GM19193 (cell line): ENCODE results near the gene TSPAN14.

ENCODE experiments used
- POLR2A ChIP-seq: IDR thresholded peaks from 4 replicates; pipeline ENCODE4 v1.6.1; 2011; ENCODE audit not compliant: insufficient read depth, insufficient read length; ENCODE audit errors: extremely low read depth

TSPAN14 gene

DNA sequence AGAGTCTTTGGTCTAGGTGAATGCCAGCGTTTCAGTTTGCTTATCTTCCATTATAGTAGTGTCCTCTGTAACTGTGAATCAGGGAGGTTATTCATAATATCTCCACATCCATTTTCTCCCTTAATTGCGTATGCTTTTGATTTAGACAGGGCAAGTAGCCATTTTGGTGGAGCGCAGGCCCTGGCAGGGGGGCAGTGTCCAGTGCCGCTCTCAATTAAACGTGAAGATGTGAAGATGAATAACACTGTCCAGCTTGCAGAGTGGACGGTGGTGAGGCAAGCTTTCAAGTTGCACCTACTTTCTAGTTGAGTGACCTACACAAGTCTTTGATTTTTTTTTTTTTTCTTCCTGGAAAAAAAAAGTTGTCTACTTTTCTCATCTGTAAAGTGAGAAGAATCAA is 4.5 kb downstream of the TSPAN14 start:
- TF ChIP-seq POLR2A = no peak

DNA sequence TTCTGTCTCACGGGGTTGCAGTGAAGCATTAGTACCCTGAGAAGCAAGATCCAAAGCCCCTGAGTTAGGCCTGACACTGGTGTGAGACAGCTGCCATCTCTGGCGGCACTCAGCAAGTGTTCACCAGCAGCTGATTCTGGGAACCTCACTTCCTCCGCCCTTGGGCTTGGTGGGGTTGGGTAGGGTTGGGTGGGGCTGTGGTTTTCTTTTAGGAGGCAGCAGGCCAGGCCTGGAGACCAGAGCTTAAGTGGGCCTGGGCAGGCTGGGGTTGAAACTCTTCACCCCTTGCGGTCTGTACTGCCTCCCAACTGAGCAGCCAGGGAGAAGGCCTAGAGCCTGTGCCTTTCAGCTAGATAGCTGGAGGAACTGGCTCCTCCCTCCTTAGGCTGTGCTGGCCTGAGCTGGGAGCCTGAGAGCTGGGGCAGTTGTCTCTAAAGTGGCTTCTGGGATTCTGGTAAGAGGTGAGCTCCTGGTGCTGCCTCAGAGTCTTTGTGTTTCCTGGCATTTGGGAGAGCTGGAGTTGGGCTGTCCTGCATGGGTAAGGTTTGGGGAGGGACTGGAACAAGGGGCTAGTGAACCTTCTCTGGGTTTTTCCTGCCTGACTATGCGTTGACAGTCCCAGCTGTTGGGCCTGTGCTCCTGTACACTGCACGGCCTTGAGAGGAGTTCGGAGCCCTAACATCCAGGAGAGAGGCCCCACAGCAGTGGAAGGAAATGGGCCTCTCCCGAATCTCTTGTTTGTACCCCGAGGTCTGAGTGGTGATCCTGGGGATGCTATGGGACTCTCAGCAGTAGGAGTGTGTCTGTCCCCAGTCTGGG is 5.1 kb downstream of the TSPAN14 start:
- TF ChIP-seq POLR2A = peak; percentile 45

DNA sequence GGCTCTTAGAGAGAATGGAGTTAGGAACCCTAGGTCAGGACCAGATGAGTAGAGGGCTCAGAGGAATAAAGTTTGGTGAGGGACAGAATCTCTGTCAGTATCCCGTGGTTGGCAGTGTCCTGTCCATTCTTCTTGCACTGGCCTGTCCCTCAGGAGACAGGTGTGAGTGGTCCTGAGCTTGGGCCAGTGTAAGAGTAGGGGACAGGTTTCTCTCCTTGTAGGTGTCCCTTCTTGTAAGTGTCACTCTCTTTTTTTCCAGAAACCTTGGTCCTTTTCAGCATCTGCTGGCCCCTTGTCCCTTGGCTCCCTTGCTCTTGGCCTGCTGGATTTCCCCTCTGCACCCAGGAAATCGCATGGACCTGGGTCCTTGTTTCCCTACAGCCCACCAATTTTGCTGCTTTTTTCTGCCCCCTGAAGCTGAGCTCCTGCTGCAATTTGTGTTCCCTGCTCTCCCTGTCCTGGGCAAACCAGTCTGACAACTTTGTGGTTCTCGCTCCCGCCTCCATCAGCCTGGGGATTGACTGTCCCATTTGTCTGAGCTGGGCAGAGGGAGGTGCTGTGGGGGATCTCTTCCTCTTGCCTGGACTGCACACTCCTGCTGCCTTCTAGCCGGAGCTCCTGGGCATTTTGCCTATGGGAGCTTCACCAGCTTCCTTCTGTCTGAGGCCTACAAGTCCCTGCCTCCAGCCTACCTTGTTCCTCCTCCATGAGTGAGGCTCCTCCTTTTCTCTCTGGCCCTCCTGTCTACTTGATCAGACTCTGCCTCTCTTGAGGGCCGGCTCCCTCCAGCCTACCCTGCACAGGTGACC is 6.5 kb downstream of the TSPAN14 start:
- TF ChIP-seq POLR2A = no peak

DNA sequence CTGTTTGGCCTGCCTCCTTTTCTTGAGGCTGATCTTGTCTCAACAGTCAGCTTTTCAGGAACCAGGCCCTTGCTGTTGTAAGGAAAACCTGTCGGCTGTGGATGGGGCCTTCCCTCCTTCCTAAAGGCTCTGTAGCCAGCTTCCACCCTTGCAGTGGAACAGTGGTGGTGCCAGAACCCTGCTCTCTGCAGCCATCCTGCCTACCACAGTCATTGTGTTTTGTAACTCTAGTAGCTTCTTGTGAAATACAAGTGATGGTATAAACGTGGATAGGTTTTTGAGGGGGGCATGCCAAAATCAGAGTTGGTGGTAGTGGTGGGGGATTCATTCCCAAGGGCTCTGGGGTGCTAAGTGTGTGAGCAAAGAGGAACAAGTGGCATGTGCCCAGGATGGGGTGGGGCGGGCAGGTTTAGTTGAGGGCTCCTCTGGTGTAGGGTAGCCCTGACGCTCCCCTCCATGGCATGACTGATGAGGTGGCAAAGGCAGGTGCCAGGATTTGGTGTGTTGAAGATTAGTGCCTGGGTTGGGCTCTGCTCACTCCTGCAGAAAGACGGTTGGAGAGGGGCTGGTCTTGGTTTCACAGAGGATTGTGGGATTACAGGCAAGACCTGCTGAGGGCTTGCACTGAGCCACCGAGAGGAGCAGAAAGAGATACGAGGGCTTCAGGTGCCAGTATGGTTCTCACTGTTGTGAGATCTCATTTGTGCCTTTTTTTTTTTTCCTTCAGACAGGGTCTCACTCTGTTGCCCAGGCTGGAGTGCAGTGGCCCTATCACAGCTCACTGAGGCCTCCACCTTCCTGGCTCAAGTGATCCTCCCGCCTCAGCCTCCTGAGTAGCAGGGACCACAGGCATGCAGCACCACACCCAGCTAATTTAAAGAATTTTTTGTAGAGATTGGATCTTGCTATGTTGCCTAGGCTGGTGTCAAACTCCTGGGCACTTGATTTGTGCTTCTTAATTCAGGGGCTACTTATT is 7.4 kb downstream of the TSPAN14 start:
- no peak for TF ChIP-seq POLR2A

DNA sequence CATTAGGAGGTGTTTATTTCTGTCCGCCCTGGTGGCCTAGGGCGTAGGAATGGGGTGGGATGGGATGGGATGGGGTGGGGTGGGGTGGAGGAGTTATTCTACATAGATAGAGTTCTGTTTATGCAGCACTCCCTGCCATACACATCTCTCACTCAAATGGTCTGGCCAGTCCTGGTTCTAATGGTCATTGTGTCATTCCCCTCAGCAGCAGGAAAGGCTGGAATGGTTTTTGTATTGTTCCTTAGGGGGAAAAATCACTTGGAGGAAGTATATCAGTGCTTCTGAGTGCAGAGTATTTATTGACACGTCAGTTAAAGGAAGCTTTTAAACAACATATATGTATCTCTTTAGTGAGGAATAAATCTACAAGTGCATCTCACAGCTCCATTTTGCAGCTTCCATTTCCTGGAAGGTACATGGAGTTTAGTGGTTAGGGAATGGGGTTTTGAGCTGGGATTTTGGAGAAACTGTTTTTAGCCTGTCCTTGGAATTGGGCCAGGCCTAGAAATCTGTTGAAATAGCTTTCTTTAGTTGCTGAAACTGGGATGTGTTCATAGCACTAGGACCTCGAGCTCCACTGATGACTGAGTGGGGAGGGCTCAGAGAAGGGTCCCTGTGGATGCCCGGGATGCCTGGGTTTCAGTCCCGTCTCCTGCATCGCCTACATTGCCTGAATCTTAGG is 8.3 kb downstream of the TSPAN14 start:
- no peak for TF ChIP-seq POLR2A

DNA sequence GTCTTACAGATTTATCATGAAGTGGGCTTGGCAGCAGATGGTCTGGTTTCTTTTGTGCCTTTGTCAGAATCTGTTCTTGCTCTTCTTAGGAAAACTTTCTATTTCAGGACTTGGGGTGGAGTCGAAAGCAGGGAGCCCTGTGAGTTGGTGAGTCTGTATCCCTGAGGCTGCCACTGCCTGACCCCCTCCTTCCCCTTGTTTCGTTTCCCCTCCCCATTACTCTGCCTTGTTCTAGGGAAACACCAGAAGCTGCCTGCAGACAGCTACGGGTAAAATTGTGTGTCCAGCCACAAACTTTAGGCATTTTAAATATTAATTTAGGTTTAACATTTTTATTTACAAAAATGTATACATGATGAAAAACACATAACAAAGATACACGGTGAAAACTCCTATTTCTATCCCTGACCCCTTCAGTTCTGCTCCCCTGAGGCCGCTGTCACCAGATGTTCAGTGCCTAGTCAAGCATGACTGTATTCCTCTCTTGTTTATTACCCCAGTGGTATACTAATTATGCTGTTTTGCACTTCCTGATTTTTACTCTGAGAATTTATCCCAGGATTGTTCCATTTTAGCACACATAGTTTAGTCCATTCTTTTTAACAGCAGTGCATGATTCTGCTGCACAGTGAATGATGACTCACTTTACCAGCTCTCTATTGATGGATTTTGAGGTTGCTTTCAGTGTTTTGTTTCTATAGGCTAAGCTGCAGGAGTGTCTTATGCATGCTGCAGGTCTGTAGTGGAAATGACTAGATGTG is 9.1 kb downstream of the TSPAN14 start:
- TF ChIP-seq POLR2A = no peak

DNA sequence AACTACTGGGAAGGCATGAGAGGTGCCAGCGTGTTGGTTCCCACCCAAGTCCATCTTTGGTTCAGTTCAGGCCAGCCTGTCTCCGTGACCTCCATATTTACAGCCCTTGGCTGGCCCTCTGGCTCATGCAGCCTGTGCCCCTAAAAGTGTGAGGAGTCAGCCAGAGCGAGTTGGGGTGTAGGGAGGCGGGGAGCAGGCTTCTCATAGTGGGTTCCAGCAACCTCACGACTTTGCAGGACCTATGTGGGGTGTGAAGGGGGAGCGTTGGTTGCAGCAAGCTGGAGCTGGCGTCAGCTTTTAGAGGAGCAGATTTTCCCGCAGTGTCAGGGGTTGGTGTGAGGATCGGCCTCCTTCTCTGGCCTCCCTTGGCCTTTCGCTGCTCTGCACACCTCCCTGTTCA is 9.8 kb downstream of the TSPAN14 start:
- TF ChIP-seq POLR2A = no peak

DNA sequence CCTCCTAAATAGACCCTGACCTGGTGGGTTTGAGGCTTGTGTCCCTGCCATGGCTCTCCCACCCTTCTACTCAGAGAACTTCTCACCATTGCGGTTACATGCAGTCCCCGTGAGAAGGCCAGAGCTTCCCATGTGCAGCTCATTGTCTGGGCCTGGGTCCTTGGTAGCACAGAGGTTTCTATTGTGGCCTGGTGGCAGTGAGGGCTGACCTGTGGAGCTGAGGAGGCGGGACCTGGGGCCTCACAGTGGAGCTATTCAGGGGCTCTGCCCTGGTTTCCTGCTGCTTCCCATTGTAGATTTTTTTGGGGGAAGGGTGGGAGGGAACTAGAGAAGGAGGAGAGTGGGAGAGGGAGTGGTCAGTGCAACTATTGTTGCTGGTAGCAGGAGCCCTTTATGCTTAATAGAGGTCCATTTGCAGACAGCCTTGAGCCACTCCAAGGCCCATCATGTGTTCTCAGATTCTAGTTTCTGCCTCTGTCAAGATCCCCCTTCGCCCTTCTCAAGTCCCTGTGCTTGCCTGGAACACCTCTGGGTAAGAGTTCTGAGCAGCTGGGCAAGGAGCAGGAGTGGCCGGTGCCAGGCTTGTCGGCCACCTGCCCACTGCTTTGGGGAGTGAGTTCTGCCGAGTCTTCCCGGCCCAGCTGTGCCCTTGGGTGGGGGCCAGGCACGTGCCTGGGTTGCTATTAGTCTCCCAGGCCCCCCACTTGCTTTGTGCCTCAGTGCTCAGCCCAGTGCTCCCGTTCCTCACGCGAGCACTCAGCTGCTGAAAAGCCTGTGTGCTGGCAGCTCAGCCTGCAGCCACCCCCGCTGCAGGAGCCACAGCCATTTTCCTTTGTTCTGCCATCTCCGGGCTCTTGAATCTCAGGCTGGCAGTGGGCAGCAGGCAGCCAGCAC is 10.7 kb downstream of the TSPAN14 start:
- TF ChIP-seq POLR2A = no peak

DNA sequence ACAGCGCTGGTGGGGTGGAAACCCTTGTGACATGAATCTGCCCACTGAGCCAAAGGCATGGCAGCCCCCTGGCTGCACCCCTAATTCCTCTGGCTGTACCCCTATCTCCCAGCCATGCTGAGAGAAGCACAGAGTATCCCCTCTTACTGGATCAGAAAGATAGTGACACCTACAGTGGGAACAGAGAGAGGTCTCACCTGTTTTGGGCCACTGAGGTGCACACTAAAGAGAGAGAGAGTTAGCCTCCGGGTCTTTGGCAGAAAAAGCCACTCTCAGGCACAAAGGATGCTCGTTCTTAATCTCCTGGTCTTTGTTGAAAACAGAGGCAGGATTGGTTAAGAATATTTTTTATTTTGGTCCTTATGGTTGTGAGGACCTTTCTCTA is 11.3 kb downstream of the TSPAN14 start:
- no peak for TF ChIP-seq POLR2A

DNA sequence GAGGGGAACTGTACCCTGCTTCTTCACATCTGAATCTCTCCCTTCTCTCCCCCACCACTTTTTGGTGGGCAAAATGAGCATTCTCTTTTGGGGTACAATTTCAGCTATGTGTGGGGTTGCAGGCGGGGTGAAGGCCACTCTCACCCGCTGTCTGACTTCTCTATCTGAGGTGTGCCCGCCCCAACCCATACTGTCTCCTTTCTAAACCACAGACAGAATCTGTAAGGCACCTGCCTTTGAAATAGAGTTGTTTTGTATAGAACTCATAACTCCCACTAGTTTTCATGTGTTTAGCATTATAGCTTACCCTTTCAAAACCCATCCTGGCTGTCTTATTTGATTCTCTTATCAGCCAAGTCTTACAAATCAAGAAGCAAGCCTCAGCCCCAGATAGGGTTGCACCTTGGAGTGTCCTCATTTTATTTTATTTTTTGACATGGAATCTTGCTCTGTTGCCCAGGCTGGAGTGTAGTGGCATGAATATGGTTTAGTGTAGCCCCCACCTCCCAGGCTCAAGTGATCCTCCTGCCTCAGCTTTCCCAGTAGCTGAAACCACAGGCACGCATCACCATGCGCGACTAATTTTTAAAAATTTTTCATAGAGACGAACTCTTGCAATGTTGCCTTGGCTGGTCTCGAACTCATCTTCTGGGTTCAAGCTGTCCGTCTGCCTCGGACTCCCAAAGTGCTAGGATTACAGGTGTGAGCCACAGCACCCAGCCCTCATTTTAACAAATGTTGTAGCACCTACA is 11.9 kb downstream of the TSPAN14 start:
- no peak for TF ChIP-seq POLR2A

DNA sequence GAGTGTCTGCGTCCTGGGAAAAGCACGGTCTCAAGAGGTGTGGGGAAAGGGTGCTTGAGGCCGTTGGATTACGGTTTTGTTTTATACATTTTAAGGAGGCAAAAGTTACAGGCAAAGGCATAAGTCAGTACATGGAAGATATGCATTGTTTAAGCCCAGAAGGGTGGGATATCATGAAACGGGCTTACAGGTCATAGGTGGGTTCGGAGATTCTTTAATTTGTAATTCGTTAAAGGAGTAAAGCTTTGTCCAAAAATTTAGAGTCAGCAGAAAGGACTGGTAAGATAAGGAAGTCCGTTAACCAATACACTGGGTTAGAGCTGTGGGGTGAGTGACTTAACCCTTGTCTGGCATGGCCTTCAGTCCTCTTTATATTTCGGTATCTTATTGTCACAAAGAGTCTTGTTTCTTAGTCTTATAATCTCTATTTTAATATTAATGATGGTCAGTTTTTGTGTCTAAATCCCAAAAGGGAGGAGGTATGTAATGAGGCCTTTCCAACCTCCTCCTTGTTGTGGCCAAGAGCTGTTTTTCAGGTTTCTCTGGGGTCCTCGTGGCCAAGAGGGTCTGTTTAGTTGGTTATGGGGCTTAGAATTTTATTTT is 12.7 kb downstream of the TSPAN14 start:
- no peak for TF ChIP-seq POLR2A

DNA sequence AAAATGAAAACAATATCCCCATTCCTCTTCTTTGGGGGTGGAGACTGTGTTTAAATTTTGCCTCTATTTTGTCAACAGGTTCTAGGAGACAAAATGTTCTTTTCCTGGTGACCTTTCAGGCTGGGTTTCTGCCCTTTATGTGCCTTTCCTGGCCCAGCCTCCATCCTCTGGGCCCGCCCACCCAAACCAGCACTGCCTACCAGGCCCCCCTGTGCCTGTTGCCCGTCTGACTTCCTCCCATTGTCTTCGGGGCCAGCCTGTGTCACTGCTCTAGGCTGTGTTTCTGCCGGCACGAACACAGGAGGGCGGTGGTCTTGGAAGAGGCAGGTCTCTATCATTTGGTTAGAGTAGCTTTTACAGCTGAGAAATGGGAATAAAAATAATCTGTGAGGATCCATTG is 13.9 kb downstream of the TSPAN14 start:
- no peak for TF ChIP-seq POLR2A
